Renal cortical epithelial cell (primary cell): ENCODE results near the gene CNKSR2. TPM values are rescaled to one million over a fixed set of nuclear protein-coding genes. Genes with fewer than 3 reads are reported as not detected.

Experiments
- DNase-seq: peaks from one replicate; pipeline ENCODE4 v3.0.0-alpha.2; 2011; ENCODE audit warnings: low read depth
- total RNA-seq: library from RNA; depleted of rRNA; stranded (reverse); fragments of >200 nt; gene quantifications from 2 replicates; pipeline ENCODE4 v1.2.3, GENCODE V29; 2014

CNKSR2 gene
- total RNA-seq, 1 donor from 2014 or later = 0.40 TPM

- DNase-seq = no peak
Measured at GRCh38 chrX:21610168-21610567, 235.9 kb downstream of the CNKSR2 start.

- no peak for DNase-seq
Measured at GRCh38 chrX:21612154-21612553, 237.9 kb downstream of the CNKSR2 start.

GRCh38 chrX:21616386-21616785, 242.2 kb downstream of the CNKSR2 start:
- no peak for DNase-seq

GRCh38 chrX:21620234-21620633, 246.0 kb downstream of the CNKSR2 start:
- no peak for DNase-seq

- DNase-seq = no peak
Measured at GRCh38 chrX:21623778-21624501, 249.7 kb downstream of the CNKSR2 start.

DNA sequence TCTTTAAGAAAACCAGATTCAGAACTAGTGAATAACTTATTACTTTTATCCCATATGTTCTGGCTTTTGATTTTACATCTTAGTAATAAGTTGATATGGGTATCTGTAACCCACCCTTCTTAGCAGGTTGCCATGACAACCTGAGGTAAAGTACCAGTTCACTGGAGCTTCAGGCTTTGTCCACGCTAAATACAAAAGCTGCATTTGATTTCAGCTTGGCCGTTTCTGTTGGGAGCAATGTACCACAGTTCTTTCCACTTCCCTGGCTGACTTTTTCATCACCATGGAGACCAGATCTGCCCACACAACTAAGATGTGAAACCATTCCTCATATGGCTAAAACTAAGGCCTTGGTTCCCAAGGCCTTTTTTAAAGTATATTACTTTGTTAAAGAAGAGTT, 257.8 kb downstream of the CNKSR2 start:
- no peak for DNase-seq

- peak; percentile 50 for DNase-seq
Measured at GRCh38 chrX:21638311-21638710, 264.1 kb downstream of the CNKSR2 start.

DNA sequence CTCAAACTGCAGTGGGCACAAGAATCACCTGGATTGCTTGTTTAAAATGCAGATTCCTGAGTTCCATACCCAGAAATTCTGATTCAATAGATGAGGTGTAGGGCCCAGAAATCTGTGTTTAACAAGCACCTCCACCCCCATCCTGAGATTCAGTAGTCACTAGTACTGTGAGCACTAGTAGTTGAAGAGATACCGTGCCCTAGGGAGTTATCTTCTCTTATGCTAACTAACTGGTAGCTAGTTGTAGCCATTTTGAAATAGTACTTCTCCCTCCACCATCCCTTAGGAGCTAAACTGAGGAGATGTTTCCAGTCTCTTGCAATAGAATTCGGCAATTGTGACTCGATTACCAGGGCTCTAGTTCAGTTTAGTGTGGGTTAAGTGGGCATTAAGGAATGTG, 265.6 kb downstream of the CNKSR2 start:
- DNase-seq = no peak

- DNase-seq = no peak
Measured at GRCh38 chrX:21645431-21645830, 271.2 kb downstream of the CNKSR2 start.

- no peak for DNase-seq
Measured at GRCh38 chrX:21645886-21646285, 271.7 kb downstream of the CNKSR2 start.

DNA sequence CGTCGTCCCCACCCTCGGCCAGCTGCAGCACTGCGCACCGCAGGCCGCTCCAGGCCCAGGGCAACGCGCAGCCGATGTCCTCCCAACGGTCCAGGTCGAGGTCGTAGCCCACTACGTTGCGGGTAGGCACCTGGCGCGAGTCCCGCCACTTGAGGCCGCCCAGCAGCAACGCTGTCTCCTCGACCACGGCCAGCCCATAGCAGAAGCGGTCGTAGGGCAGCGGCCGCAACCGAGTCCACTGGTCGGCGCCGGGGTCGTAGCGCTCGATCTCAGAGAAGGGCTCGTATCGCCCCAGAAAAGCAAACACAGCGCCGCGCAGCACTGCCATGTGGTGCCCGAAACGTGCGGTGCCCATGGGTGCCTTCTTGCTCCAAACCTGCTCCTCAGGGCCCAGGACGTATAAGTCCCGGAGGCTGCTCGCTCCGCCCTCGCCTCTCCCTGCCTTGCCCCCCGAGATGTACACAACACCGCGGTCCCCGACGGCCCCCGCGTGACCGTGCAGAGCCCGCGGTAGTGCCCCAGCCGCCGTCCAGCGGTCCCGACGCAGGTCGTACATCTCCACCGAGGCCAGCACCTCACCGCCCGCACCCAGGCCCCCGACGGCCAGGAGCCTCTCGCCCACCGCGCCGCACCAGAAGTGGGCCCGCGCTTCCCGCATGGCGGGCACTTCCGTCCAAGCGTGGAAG, 281.8 kb downstream of the CNKSR2 start:
- DNase-seq = no peak

- DNase-seq = no peak
Measured at GRCh38 chrX:21656587-21657317, 282.5 kb downstream of the CNKSR2 start.

DNA sequence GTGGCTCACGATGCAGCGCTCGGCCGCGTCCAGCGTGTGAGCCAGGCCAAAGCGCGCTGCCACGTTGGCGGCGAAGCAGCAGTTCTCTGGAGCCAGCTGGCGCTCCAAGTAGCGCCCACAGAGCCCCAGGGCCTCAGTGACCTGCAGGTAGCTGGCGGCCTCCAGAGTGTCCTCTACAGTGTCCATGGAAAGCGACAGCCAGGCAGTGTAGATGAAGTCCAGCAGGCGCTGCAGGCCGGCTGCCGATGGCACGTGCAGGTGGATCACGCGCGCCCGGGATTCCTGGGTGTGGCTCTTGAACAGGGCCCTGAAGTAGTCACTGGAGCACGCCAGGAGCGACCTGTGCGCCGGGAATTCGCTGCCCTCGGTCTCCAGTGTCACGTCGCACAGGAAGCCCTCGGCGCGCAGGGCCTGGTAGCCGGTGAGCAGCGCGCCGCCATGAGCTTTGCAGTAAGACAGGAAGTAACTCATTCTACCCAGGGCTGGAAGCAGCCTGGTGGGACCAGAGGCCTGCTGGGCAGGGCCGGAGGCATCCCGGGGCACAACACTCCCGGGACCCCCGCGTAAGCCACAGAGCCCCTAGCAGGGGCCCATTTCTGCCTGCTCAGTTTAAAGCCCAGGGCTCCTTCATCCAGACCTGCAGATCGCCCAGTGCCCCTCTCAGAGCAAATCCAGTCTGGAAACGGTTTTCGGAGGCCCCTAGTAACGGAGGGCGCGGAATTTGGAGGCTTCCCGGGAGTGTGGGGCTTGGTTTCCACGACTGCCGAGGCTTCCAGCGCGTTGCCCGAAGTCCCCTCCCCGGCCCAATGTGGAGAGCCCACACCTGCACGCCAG, 283.3 kb downstream of the CNKSR2 start:
- DNase-seq = no peak

GRCh38 chrX:21658152-21658737, 284.0 kb downstream of the CNKSR2 start, which contains the start of gene KLHL34:
TSS of gene KLHL34 (minus strand) at chrX:21658330. CDS start at chrX:21657788, 542 bp downstream.
- DNase-seq = no peak

- no peak for DNase-seq
Measured at GRCh38 chrX:21658746-21659145, 284.5 kb downstream of the CNKSR2 start.

- DNase-seq = no peak
Measured at GRCh38 chrX:21659320-21659719, 285.1 kb downstream of the CNKSR2 start.

DNA sequence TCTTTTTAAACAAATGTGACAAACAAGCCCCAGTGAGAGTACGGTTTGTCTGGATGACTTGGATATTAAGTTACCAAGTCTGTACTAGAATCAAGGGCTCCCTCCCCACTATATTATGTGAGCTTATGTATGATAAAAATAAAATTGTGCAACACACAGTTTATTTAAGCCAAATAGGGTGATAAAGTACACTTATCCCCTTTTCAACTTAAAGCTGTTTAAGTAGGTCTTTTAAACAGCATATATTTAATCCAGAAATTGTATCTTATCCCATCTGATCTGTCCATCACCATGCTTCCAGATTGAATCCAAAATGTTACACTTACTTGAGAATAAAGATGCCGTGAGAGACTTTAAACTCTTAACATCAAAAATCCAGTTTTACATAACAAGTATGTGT, 285.9 kb downstream of the CNKSR2 start:
- DNase-seq = no peak

DNA sequence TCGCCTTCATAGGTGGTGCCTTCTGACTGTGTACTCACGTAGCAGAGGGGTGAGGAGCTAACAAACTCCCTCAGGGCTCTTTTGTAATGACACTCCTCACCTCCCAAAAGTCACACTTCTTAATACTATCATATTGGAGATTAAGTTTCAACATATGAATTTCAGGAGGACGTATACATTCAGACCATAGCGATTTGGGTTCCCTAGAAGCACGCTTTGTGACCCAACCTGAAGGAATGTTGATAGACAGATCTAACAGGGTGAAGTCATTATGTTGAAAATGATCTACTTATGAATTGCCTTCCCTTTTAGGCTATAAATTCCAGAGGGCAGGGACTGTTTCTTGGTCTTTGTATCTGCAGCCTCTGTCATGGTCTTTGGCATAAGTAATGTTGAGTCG, 287.1 kb downstream of the CNKSR2 start:
- DNase-seq = no peak

GRCh38 chrX:21662761-21663160, 288.5 kb downstream of the CNKSR2 start:
- no peak for DNase-seq

- DNase-seq = no peak
Measured at GRCh38 chrX:21666252-21666651, 292.0 kb downstream of the CNKSR2 start.

DNA sequence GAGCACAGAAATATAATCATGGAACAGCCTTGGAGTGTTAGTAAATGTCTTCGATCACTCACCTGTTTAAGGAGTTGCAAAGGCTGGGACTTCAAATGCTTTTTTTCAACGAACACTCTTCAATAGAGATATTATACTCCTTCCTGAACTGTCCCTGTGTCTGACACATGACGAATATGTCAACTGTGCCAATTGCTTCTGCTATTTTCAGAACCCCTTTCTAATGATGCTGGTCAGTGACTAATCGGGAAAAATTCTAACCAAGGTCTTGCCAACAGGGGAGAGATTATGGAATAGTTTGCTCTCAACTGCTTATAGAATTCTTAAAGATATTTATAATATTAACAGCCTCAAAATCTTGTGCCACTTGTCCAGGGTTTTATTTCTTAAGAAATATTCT, 292.5 kb downstream of the CNKSR2 start:
- DNase-seq = no peak
